H9 (cell line): ENCODE measurements around the gene FA2H. TPM values are rescaled to one million over a fixed set of nuclear protein-coding genes. Genes with fewer than 3 reads are reported as not detected.

Experiments used
- DNase-seq: peaks from one replicate; pipeline ENCODE4 v3.0.0-alpha.2; 2017
- H2AFZ ChIP-seq: one replicate; pipeline ENCODE4 v1.6.1; 2013; ENCODE audit warnings: mild to moderate bottlenecking, low read length, control low read depth, moderate library complexity
- H2AK5ac ChIP-seq: 2 replicates; pipeline ENCODE4 v1.6.1; 2013; ENCODE audit warnings: low read length, control low read depth, mixed read lengths; ENCODE audit not compliant: insufficient read length
- H2BK120ac ChIP-seq: one replicate; pipeline ENCODE4 v1.6.1; 2013; ENCODE audit warnings: low read depth, mild to moderate bottlenecking, low read length, control low read depth, inconsistent platforms; ENCODE audit not compliant: poor library complexity, severe bottlenecking
- H2BK12ac ChIP-seq: 2 replicates; pipeline ENCODE4 v1.6.1; 2013; ENCODE audit warnings: low read length, control low read depth, mixed read lengths, low read depth; ENCODE audit not compliant: insufficient read length
- H2BK15ac ChIP-seq: 2 replicates; pipeline ENCODE4 v1.6.1; 2013; ENCODE audit warnings: low read depth, low read length, control low read depth
- H2BK20ac ChIP-seq: one replicate; pipeline ENCODE4 v1.6.1; 2013; ENCODE audit warnings: low read depth, mild to moderate bottlenecking, low read length, control low read depth, inconsistent platforms; ENCODE audit not compliant: poor library complexity, severe bottlenecking
- H2BK5ac ChIP-seq: 2 replicates; pipeline ENCODE4 v1.6.1; 2013; ENCODE audit warnings: low read length, control low read depth, mixed read lengths; ENCODE audit not compliant: insufficient read length
- H3K14ac ChIP-seq: 2 replicates; pipeline ENCODE4 v1.6.1; 2013; ENCODE audit warnings: low read length, control low read depth; ENCODE audit not compliant: insufficient read depth
- H3K18ac ChIP-seq: 2 replicates; pipeline ENCODE4 v1.6.1; 2013; ENCODE audit warnings: low read depth, mild to moderate bottlenecking, mixed read lengths, low read length, control low read depth; ENCODE audit not compliant: insufficient read length
- H3K23ac ChIP-seq: 2 replicates; pipeline ENCODE4 v1.6.1; 2013; ENCODE audit warnings: low read length, control low read depth, mixed read lengths, low read depth; ENCODE audit not compliant: insufficient read length
- H3K23me2 ChIP-seq: 2 replicates; pipeline ENCODE4 v1.6.1; 2013; ENCODE audit warnings: low read depth, mild to moderate bottlenecking, mixed read lengths, low read length, control low read depth; ENCODE audit not compliant: insufficient read length, poor library complexity, severe bottlenecking
- H3K27ac ChIP-seq: 2 replicates; pipeline ENCODE4 v1.5.1; 2013; ENCODE audit warnings: low read length, control low read depth, mixed read lengths, low read depth; ENCODE audit not compliant: insufficient read length
- H3K27me3 ChIP-seq: 2 replicates; pipeline ENCODE4 v1.6.1; 2013; ENCODE audit warnings: low read length, control low read depth, inconsistent platforms; ENCODE audit not compliant: insufficient read depth
- H3K4ac ChIP-seq: 2 replicates; pipeline ENCODE4 v1.6.1; 2013; ENCODE audit warnings: low read depth, mild to moderate bottlenecking, control low read depth, inconsistent platforms, low read length, moderate library complexity
- H3K4me1 ChIP-seq: 2 replicates; pipeline ENCODE4 v1.6.1; 2013; ENCODE audit warnings: low read length, control low read depth, inconsistent platforms; ENCODE audit not compliant: insufficient read depth
- H3K4me2 ChIP-seq: 2 replicates; pipeline ENCODE4 v1.6.1; 2013; ENCODE audit warnings: low read length, control low read depth, mixed read lengths; ENCODE audit not compliant: insufficient read length, insufficient read depth
- H3K56ac ChIP-seq: 2 replicates; pipeline ENCODE4 v1.6.1; 2013; ENCODE audit warnings: low read depth, mild to moderate bottlenecking, mixed read lengths, low read length, control low read depth; ENCODE audit not compliant: insufficient read length
- H3K79me1 ChIP-seq: 2 replicates; pipeline ENCODE4 v1.6.1; 2013; ENCODE audit warnings: low read depth, mild to moderate bottlenecking, moderate library complexity, low read length, control low read depth, inconsistent platforms; ENCODE audit not compliant: insufficient read depth, poor library complexity, severe bottlenecking
- H3K79me2 ChIP-seq: 2 replicates; pipeline ENCODE4 v1.6.1; 2013; ENCODE audit warnings: low read length, control low read depth, inconsistent platforms; ENCODE audit not compliant: insufficient read depth
- H3K9ac ChIP-seq: 2 replicates; pipeline ENCODE4 v1.6.1; 2013; ENCODE audit warnings: low read length, control low read depth, mixed read lengths; ENCODE audit not compliant: insufficient read length; ENCODE audit errors: extremely low read depth
- H3K9me3 ChIP-seq: one replicate; pipeline ENCODE4 v1.6.1; 2013; ENCODE audit warnings: low read depth, low read length, inconsistent platforms; ENCODE audit not compliant: control insufficient read depth
- H3T11ph ChIP-seq: one replicate; pipeline ENCODE4 v1.6.1; 2013; ENCODE audit warnings: mild to moderate bottlenecking, low read length, control low read depth, inconsistent platforms
- H4K20me1 ChIP-seq: one replicate; pipeline ENCODE4 v1.6.1; 2013; ENCODE audit not compliant: control insufficient read depth, insufficient read length, insufficient read depth
- H4K5ac ChIP-seq: 2 replicates; pipeline ENCODE4 v1.6.1; 2013; ENCODE audit warnings: low read depth, mild to moderate bottlenecking, mixed read lengths, low read length, control low read depth; ENCODE audit not compliant: insufficient read length
- H4K8ac ChIP-seq: replicated peaks from 2 replicates; pipeline ENCODE4 v1.6.1; 2013; ENCODE audit warnings: low read length, control low read depth, mixed read lengths, low read depth; ENCODE audit not compliant: insufficient read length
- H4K91ac ChIP-seq: 2 replicates; pipeline ENCODE4 v1.6.1; 2013; ENCODE audit warnings: low read depth, mild to moderate bottlenecking, moderate library complexity, mixed read lengths, low read length, control low read depth; ENCODE audit not compliant: insufficient read length
- H3K27ac Mint-ChIP-seq, 3 experiments: 2 replicates in 2 of 3; 3 replicates in 1 of 3; pipeline ENCODE4 v1.8.0; 2020 to 2021; ENCODE audit warnings: mixed read lengths in 3 of 3, mild to moderate bottlenecking in 1 of 3, moderate library complexity in 1 of 3
- H3K27me3 Mint-ChIP-seq: 2 replicates; pipeline ENCODE4 v1.8.0; 2021; ENCODE audit warnings: low read depth, mild to moderate bottlenecking, moderate library complexity, mixed read lengths
- H3K36me3 Mint-ChIP-seq, 3 experiments: 2 replicates in 2 of 3; 3 replicates in 1 of 3; pipeline ENCODE4 v1.8.0; 2020 to 2021; ENCODE audit warnings: low read depth in 3 of 3, mixed read lengths in 3 of 3; ENCODE audit not compliant: insufficient read depth in 1 of 3
- H3K4me1 Mint-ChIP-seq, 2 experiments: 2 replicates each; pipeline ENCODE4 v1.8.0; 2020; ENCODE audit warnings: mixed read lengths in 2 of 2
- H3K4me3 Mint-ChIP-seq, 2 experiments: 2 replicates in 1 of 2; 3 replicates in 1 of 2; pipeline ENCODE4 v1.8.0; 2020 to 2021; ENCODE audit warnings: mild to moderate bottlenecking in 2 of 2, mixed read lengths in 2 of 2, moderate library complexity in 1 of 2
- H3K9me3 Mint-ChIP-seq, 2 experiments: 2 replicates in 1 of 2; 3 replicates in 1 of 2; pipeline ENCODE4 v1.8.0; 2020; ENCODE audit warnings: mild to moderate bottlenecking in 2 of 2, mixed read lengths in 2 of 2, moderate library complexity in 1 of 2
- WGBS: extraction: QIAGEN DNeasy Blood & Tissue Kit; methylation state at CpG from one replicate; pipeline ENCODE4 v1.1.7; 2013; ENCODE audit warnings: missing lambda C conversion rate, low lambda C conversion rate, mixed read lengths; ENCODE audit not compliant: insufficient read length; ENCODE audit errors: extremely low coverage; 5-methylcytosine and 5-hydroxymethylcytosine counted together
- total RNA-seq: library from RNA; stranded (reverse); gene quantifications from 2 replicates; pipeline ENCODE4 v1.2.1, GENCODE V29; 2021
- TF ChIP-seq, protein P1 (sequence below): fragments of 200-600 bp; sonication (generic); conservative IDR thresholded peaks from 3 replicates; pipeline ENCODE4 v1.8.0; 2021; ENCODE audit warnings: antibody characterized with exemption, mild to moderate bottlenecking

FA2H gene
- total RNA-seq, 1 experiment from 2014 or later: 25.1 TPM

DNA sequence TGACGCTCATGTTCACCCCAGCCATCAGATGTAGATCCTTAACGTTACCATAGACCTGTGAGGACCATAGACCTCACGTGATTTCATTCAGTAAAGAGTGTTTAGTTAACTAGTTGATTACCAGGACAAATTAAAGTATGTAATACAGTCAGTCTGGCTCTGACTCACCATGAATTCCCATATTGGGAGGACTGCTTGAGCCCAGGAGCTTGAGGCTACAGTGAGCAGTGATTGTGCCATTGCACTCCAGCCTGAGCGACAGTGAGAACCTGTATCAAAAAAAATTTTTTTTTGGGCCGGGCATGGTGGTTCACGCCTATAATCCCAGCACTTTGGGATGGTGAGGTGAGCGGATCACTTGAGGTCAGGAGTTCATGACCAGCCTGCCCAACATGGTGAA is 13.5 kb upstream of the FA2H start:
- Histone ChIP-seq H3K79me1 (no peaks in the 10 kb centered on the region), H2AK5ac (no peak overlapping the region), H3K18ac (no peak overlapping the region), H3T11ph (no peak overlapping the region), H3K9ac (no peak overlapping the region), H3K23me2 (no peaks in the 10 kb centered on the region), H4K20me1 (no peaks in the 10 kb centered on the region), H2BK120ac (no peak overlapping the region), H3K4me1 (no peaks in the 10 kb centered on the region), H3K27ac (no peak overlapping the region), H3K4me2 (no peak overlapping the region), H3K4ac (no peak overlapping the region), H3K14ac (no peak overlapping the region), H4K8ac (no peak overlapping the region), H3K9me3 (no peaks in the 10 kb centered on the region), H2BK5ac (no peak overlapping the region), H3K23ac (no peak overlapping the region), H4K5ac (no peak overlapping the region), H2BK12ac (no peak overlapping the region), H2BK20ac (no peak overlapping the region), H3K79me2 (no peaks in the 10 kb centered on the region), H3K27me3 (no peaks in the 10 kb centered on the region), H3K56ac (no peak overlapping the region), H2AFZ (no peak overlapping the region), H4K91ac (no peak overlapping the region), H2BK15ac (no peak overlapping the region)
- Mint-ChIP-seq H3K27ac (no peak overlapping the region), H3K9me3 (peaks cover 7% of the 10 kb centered on the region in 2 experiments), H3K27me3 (no peaks in the 10 kb centered on the region), H3K36me3 (peaks cover 0 to 43% (median 7%) of the 10 kb centered on the region in 3 experiments; a peak in 4 of 7 replicates), H3K4me1 (peaks cover 7 to 22% of the 10 kb centered on the region in 2 experiments), H3K4me3 (no peak overlapping the region)
- DNase-seq: no peak
- TF ChIP-seq, protein P1, sequence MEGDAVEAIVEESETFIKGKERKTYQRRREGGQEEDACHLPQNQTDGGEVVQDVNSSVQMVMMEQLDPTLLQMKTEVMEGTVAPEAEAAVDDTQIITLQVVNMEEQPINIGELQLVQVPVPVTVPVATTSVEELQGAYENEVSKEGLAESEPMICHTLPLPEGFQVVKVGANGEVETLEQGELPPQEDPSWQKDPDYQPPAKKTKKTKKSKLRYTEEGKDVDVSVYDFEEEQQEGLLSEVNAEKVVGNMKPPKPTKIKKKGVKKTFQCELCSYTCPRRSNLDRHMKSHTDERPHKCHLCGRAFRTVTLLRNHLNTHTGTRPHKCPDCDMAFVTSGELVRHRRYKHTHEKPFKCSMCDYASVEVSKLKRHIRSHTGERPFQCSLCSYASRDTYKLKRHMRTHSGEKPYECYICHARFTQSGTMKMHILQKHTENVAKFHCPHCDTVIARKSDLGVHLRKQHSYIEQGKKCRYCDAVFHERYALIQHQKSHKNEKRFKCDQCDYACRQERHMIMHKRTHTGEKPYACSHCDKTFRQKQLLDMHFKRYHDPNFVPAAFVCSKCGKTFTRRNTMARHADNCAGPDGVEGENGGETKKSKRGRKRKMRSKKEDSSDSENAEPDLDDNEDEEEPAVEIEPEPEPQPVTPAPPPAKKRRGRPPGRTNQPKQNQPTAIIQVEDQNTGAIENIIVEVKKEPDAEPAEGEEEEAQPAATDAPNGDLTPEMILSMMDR: no peak
- WGBS: no CpG with 5 or more reads among the region's 7 CpGs
